Measurements from ENCODE around the gene COX7B2. TPM values are rescaled to one million over a fixed set of nuclear protein-coding genes. Genes with fewer than 3 reads are reported as not detected.

The COX7B2 gene
- total and polyA plus RNA-seq, 2 of the 13 experiments (the other 11 are each of a cell fraction or from before 2014, with no cell fraction given): not detected

DNA sequence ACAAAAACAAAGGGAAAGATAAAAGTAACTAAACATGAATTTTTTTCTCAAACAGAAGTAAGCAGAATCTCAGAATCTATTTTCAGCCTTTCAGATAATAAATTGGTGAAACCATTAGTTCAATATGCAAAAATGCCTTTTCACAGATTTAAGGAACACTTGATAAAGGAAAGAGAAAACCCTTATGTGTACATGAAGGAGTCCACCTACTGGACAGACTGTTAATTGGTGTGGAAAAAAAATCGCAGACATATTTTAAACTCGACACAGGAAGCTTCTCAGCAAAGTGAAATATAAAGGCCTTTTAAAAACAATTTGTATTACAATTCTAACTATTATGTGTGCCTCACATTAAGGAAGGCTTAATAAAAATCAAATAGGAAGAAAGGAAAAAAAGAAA, 22.3 kb downstream of the COX7B2 start:
- FAIRE-seq (no peak), ATAC-seq (peak; percentile 52; the same call in 2 of the 3 replicates), DNase-seq (ENCODE audit: low spot score) (peak; percentile 1)
- H3K4me3 ChIP-seq (replicated peaks in 1 of 3; ENCODE audit: insufficient read depth in 1 of 3, low read depth in 2 of 3, low read length in 3 of 3): no peak overlapping the region
- ChIA-PET CTCF (ENCODE audit: low intra/inter-chr PET ratio, low total read pairs) (no interaction called here), POLR2A (no interaction called here)
- no peak overlapping the region for H3K27ac ChIP-seq (ENCODE audit: extremely low read length, insufficient read depth, low read length)
- intact Hi-C loops (cut with micrococcal nuclease; ENCODE audit: unreplicated experiment) (loop anchor here (2.0 kb wide), 1 partner anchor 42 kb away; no protein-coding TSS in a partner anchor), in situ Hi-C loops (cut with HindIII; ENCODE audit: extremely low pct_ligation_motif_present, low pct_unique_long_range_greater_than_20kb) (no loop called here)
- H4K20me1 ChIP-seq (ENCODE audit: insufficient read depth, low read length): no peaks in the 10 kb centered on the region
- TF ChIP-seq STAG1 (CRISPR knock-in tag; IDR thresholded peaks at IDR 0.05) (0 out of 2 replicates have a peak, but pooled peaks have one; percentile 17), ZNF569 (CRISPR knock-in tag; IDR thresholded peaks at IDR 0.05; ENCODE audit: borderline replicate concordance) (no peak), ZNF30 (CRISPR knock-in tag; IDR thresholded peaks at IDR 0.05) (no peak), MIXL1 (CRISPR knock-in tag; IDR thresholded peaks at IDR 0.05) (0 out of 2 replicates have a peak, but pooled peaks have one; percentile 40), MBD4 (IDR thresholded peaks at IDR 0.05; ENCODE audit: borderline replicate concordance, low read length) (no peak)
- TF ChIP-seq, protein P1, sequence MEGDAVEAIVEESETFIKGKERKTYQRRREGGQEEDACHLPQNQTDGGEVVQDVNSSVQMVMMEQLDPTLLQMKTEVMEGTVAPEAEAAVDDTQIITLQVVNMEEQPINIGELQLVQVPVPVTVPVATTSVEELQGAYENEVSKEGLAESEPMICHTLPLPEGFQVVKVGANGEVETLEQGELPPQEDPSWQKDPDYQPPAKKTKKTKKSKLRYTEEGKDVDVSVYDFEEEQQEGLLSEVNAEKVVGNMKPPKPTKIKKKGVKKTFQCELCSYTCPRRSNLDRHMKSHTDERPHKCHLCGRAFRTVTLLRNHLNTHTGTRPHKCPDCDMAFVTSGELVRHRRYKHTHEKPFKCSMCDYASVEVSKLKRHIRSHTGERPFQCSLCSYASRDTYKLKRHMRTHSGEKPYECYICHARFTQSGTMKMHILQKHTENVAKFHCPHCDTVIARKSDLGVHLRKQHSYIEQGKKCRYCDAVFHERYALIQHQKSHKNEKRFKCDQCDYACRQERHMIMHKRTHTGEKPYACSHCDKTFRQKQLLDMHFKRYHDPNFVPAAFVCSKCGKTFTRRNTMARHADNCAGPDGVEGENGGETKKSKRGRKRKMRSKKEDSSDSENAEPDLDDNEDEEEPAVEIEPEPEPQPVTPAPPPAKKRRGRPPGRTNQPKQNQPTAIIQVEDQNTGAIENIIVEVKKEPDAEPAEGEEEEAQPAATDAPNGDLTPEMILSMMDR (CRISPR knock-in tag; IDR thresholded peaks at IDR 0.05): peak; percentile 21; the same call in 1 of the 2 replicates
- peaks cover 11% of the 10 kb centered on the region for H3K4me1 ChIP-seq (ENCODE audit: insufficient read depth, low read length)
- no peak overlapping the region for H2AFZ ChIP-seq (ENCODE audit: low read length)
- WGBS (ENCODE audit: low lambda C conversion rate): 5% methylated on average over 2 of the region's 2 CpGs
- H3K79me2 ChIP-seq (ENCODE audit: insufficient read depth, low read length): no peaks in the 10 kb centered on the region
- BruUV-seq (replicated peaks): no TSS peak
- 0 out of 2 replicates have a peak, but pooled peaks cover 4% of the 10 kb centered on the region for H3K9me3 ChIP-seq (ENCODE audit: low read length)
- H3K9ac ChIP-seq (ENCODE audit: insufficient read depth, low read depth, low read length): no peak overlapping the region
- no peaks in the 10 kb centered on the region for H3K36me3 ChIP-seq (replicated peaks in 1 of 2; ENCODE audit: control insufficient read depth in 1 of 2, insufficient read depth in 2 of 2, low read length in 2 of 2)
- no peak overlapping the region for H3K4me2 ChIP-seq (ENCODE audit: low read depth, low read length)
- H3K27me3 ChIP-seq (ENCODE audit: control insufficient read depth in 1 of 2, insufficient read depth in 2 of 2, low read length in 2 of 2): no peaks in the 10 kb centered on the region

DNA sequence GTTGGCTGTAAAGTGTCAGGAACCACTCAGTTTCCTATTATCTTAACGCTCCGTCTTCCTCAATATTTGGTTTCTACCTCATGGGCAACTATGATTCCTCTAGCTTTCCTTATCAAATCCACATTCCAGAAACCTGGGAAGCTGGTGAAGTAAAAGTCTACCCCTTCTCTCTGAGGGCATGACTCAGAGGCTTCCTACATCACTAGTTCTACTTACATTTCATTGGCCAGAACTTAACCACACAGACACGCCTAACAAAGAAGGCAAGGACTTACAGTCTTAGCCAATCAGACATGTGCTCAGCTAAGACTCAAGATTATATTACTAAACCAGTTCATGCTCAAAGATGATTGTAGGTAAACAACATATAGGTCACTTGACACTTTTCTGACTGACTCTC, 30.4 kb downstream of the COX7B2 start:
- BruUV-seq (replicated peaks): no TSS peak
- H3K36me3 ChIP-seq (replicated peaks in 1 of 2; ENCODE audit: control insufficient read depth in 1 of 2, insufficient read depth in 2 of 2, low read length in 2 of 2): no peaks in the 10 kb centered on the region
- H3K79me2 ChIP-seq (ENCODE audit: insufficient read depth, low read length): no peaks in the 10 kb centered on the region
- no peak overlapping the region for H3K4me2 ChIP-seq (ENCODE audit: low read depth, low read length)
- H2AFZ ChIP-seq (ENCODE audit: low read length): no peak overlapping the region
- DNase-seq (ENCODE audit: low spot score) (no peak), FAIRE-seq (no peak), ATAC-seq (no peak)
- no peak overlapping the region for H3K27ac ChIP-seq (ENCODE audit: extremely low read length, insufficient read depth, low read length)
- H3K9me3 ChIP-seq (ENCODE audit: low read length): no peaks in the 10 kb centered on the region
- H3K9ac ChIP-seq (ENCODE audit: insufficient read depth, low read depth, low read length): no peak overlapping the region
- intact Hi-C loops (cut with micrococcal nuclease; ENCODE audit: unreplicated experiment) (no loop called here), in situ Hi-C loops (cut with HindIII; ENCODE audit: extremely low pct_ligation_motif_present, low pct_unique_long_range_greater_than_20kb) (no loop called here)
- H3K27me3 ChIP-seq (ENCODE audit: control insufficient read depth in 1 of 2, insufficient read depth in 2 of 2, low read length in 2 of 2): no peaks in the 10 kb centered on the region; a peak in 1 of 5 replicates
- H3K4me1 ChIP-seq (ENCODE audit: insufficient read depth, low read length): no peaks in the 10 kb centered on the region
- no peak overlapping the region for H3K4me3 ChIP-seq (replicated peaks in 1 of 3; ENCODE audit: insufficient read depth in 1 of 3, low read depth in 2 of 3, low read length in 3 of 3)
- 80% methylated on average over 3 of the region's 3 CpGs for WGBS (ENCODE audit: low lambda C conversion rate)
- H4K20me1 ChIP-seq (ENCODE audit: insufficient read depth, low read length): no peaks in the 10 kb centered on the region
- CTCF ChIA-PET (ENCODE audit: low intra/inter-chr PET ratio, low total read pairs): no interaction called here
- POLR2A ChIA-PET: no interaction called here
- TF ChIP-seq ZSCAN20 (CRISPR knock-in tag; IDR thresholded peaks at IDR 0.05; ENCODE audit: borderline replicate concordance): no peak
- no peak for TF ChIP-seq ZNF33A (CRISPR knock-in tag; IDR thresholded peaks at IDR 0.05; ENCODE audit: borderline replicate concordance)
- no peak for TF ChIP-seq JUND (CRISPR knock-in tag; IDR thresholded peaks at IDR 0.05)
- no peak for TF ChIP-seq ZNF747 (CRISPR knock-in tag; IDR thresholded peaks at IDR 0.05; ENCODE audit: borderline replicate concordance)
- TF ChIP-seq, protein P2, sequence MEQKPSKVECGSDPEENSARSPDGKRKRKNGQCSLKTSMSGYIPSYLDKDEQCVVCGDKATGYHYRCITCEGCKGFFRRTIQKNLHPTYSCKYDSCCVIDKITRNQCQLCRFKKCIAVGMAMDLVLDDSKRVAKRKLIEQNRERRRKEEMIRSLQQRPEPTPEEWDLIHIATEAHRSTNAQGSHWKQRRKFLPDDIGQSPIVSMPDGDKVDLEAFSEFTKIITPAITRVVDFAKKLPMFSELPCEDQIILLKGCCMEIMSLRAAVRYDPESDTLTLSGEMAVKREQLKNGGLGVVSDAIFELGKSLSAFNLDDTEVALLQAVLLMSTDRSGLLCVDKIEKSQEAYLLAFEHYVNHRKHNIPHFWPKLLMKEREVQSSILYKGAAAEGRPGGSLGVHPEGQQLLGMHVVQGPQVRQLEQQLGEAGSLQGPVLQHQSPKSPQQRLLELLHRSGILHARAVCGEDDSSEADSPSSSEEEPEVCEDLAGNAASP (CRISPR knock-in tag; IDR thresholded peaks at IDR 0.05; ENCODE audit: borderline replicate concordance): no peak
- TF ChIP-seq ZMYM3 (CRISPR knock-in tag; IDR thresholded peaks at IDR 0.05): no peak
- TF ChIP-seq PTBP1 (IDR thresholded peaks at IDR 0.05; ENCODE audit: low read depth, low read length, poor library complexity, severe bottlenecking): no peak
- TF ChIP-seq FOXO1 (CRISPR knock-in tag; IDR thresholded peaks at IDR 0.05): no peak
- no peak for TF ChIP-seq RARG (CRISPR knock-in tag; IDR thresholded peaks at IDR 0.05; ENCODE audit: low read depth)
- no peak for TF ChIP-seq ZFP36 (IDR thresholded peaks at IDR 0.05; ENCODE audit: borderline replicate concordance, low read depth, low read length, partially characterized antibody)
- TF ChIP-seq KDM5B (CRISPR knock-in tag; IDR thresholded peaks at IDR 0.05; ENCODE audit: borderline replicate concordance): no peak
- no peak for TF ChIP-seq ZNF562 (CRISPR knock-in tag; IDR thresholded peaks at IDR 0.05; ENCODE audit: borderline replicate concordance)

Data from HepG2 (cell line).